Natural killer cell (primary cell): Measurements from ENCODE around the gene PDE11A. TPM values are rescaled to one million over a fixed set of nuclear protein-coding genes. Genes with fewer than 3 reads are reported as not detected.

ENCODE experiments used
- ATAC-seq, 3 donors: fragments of 150-1000 bp in 2 of 3; fragments of 200-7000 bp in 1 of 3; cut with Tn5 transposase; 1 replicate in 1 of 3; 2 replicates in 2 of 3; pipeline ENCODE4 v1.10.0; 2021; ENCODE audit warnings: mild to moderate bottlenecking in 2 of 3, moderate library complexity in 2 of 3
- DNase-seq, 2 donors: peaks; one replicate each; pipeline versions ENCODE4 v3.0.0 to v3.0.0-alpha.2; 2013 to 2021; ENCODE audit warnings: mixed read lengths in 1 of 2
- H3K27ac ChIP-seq: one replicate; pipeline ENCODE4 v1.5.1; 2013; ENCODE audit warnings: mild to moderate bottlenecking, low read length
- H3K27me3 ChIP-seq: one replicate; pipeline ENCODE4 v1.6.1; 2013; ENCODE audit warnings: low read length; ENCODE audit not compliant: control insufficient read depth, insufficient read depth
- H3K36me3 ChIP-seq: one replicate; pipeline ENCODE4 v1.6.1; 2013; ENCODE audit warnings: low read length; ENCODE audit not compliant: control insufficient read depth, insufficient read depth
- H3K4me1 ChIP-seq: one replicate; pipeline ENCODE4 v1.6.1; 2013; ENCODE audit warnings: low read length; ENCODE audit not compliant: control insufficient read depth, insufficient read depth
- H3K4me3 ChIP-seq: one replicate; pipeline ENCODE4 v1.5.1; 2013; ENCODE audit warnings: low read length
- H3K9me3 ChIP-seq: one replicate; pipeline ENCODE4 v1.6.1; 2013; ENCODE audit warnings: low read length; ENCODE audit not compliant: control insufficient read depth, insufficient read depth
- H3K27ac Mint-ChIP-seq, 2 donors: one replicate each; pipeline ENCODE4 v1.8.0; 2022; ENCODE audit warnings: mild to moderate bottlenecking in 2 of 2, mixed read lengths in 2 of 2, moderate library complexity in 1 of 2
- H3K27me3 Mint-ChIP-seq, 2 donors: one replicate each; pipeline ENCODE4 v1.8.0; 2022; ENCODE audit warnings: low read depth in 2 of 2, mixed read lengths in 2 of 2
- H3K36me3 Mint-ChIP-seq: one replicate; pipeline ENCODE4 v1.8.0; 2022; ENCODE audit warnings: mixed read lengths
- H3K4me1 Mint-ChIP-seq, 2 donors: one replicate each; pipeline ENCODE4 v1.8.0; 2022; ENCODE audit warnings: mixed read lengths in 2 of 2
- H3K4me3 Mint-ChIP-seq: one replicate; pipeline ENCODE4 v1.8.0; 2022; ENCODE audit warnings: mild to moderate bottlenecking, moderate library complexity, mixed read lengths
- H3K9me3 Mint-ChIP-seq, 2 donors: one replicate each; pipeline ENCODE4 v1.8.0; 2022; ENCODE audit warnings: mixed read lengths in 2 of 2
- WGBS: methylation state at CpG from one replicate; pipeline ENCODE4 v1.1.7; 2013; ENCODE audit warnings: missing lambda C conversion rate; ENCODE audit not compliant: insufficient coverage; 5-methylcytosine and 5-hydroxymethylcytosine counted together
- intact Hi-C: fragments of 100-400 bp; cut with micrococcal nuclease; formaldehyde crosslinking; loops from one replicate; pipeline ENCODE4 v1.14.2; 2022
- total RNA-seq, 4 donors: library from RNA; stranded (reverse); fragments of 120-200 nt in 1 of 4; gene quantifications; one replicate each; pipeline versions ENCODE4 v1.2.3 to v1.2.4, GENCODE V29; 2013 to 2022
- TF ChIP-seq, protein P1 (sequence below): fragments of 200-600 bp; IDR thresholded peaks from one replicate; pipeline ENCODE4 v1.8.0; 2022; ENCODE audit warnings: antibody characterized with exemption

The PDE11A gene
- total RNA-seq, 3 donors from 2014 or later (not counting 1 experiment from before 2014, with no cell fraction given): not detected

DNA sequence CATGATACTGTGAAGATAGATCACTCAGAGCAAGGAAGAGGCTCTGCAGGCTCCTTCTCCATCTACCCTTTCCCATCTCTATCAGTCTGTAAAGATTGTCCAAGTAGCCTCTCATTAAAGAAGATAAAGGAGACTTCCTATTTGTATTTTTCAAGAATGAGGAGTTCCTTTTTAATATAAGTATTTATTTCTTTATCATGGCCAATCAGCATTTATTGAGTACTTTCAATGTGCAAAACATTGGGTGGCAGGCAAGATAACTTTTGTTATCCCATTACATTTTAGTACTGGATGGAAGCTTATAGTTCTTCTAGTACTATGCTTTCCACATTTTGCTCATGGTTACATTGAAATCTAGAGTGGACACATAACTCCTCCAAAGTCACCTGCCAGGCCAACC is 3.6 kb upstream of the PDE11A start:
- Mint-ChIP-seq H3K4me3 (no peak overlapping the region), H3K9me3 (no peaks in the 10 kb centered on the region), H3K36me3 (no peaks in the 10 kb centered on the region), H3K27ac (no peak overlapping the region), H3K27me3 (peaks cover 35 to 42% of the 10 kb centered on the region in 2 donors), H3K4me1 (peaks cover 5 to 6% of the 10 kb centered on the region in 2 donors)
- peaks cover 9% of the 10 kb centered on the region for H3K4me1 ChIP-seq
- no peaks in the 10 kb centered on the region for H3K36me3 ChIP-seq
- DNase-seq (no peak), ATAC-seq (no peak)
- H3K27me3 ChIP-seq: peaks cover 9% of the 10 kb centered on the region
- no peak overlapping the region for H3K27ac ChIP-seq
- TF ChIP-seq, protein P1, sequence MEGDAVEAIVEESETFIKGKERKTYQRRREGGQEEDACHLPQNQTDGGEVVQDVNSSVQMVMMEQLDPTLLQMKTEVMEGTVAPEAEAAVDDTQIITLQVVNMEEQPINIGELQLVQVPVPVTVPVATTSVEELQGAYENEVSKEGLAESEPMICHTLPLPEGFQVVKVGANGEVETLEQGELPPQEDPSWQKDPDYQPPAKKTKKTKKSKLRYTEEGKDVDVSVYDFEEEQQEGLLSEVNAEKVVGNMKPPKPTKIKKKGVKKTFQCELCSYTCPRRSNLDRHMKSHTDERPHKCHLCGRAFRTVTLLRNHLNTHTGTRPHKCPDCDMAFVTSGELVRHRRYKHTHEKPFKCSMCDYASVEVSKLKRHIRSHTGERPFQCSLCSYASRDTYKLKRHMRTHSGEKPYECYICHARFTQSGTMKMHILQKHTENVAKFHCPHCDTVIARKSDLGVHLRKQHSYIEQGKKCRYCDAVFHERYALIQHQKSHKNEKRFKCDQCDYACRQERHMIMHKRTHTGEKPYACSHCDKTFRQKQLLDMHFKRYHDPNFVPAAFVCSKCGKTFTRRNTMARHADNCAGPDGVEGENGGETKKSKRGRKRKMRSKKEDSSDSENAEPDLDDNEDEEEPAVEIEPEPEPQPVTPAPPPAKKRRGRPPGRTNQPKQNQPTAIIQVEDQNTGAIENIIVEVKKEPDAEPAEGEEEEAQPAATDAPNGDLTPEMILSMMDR: no peak
- H3K9me3 ChIP-seq: no peaks in the 10 kb centered on the region
- H3K4me3 ChIP-seq: no peak overlapping the region
- intact Hi-C loops: no loop called here

DNA sequence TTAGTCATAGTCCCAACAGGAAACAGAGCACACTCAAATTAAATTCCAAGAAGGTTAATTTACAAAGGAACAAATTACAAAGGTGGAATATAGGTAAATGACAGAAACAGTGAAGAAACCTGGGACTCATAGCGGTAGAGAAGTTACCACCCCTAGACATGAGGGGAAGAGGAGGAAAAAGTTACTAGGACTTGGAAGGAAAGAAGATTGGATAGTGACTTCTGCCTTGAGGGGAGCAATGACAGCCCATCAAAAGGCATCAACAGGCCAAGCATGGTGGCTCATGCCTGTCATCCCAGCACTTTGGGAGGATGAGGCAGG is 2.4 kb upstream of the PDE11A start:
- Mint-ChIP-seq H3K36me3 (no peaks in the 10 kb centered on the region), H3K27me3 (peaks cover 38 to 47% of the 10 kb centered on the region in 2 donors), H3K4me1 (peaks cover 5 to 6% of the 10 kb centered on the region in 2 donors), H3K4me3 (no peak overlapping the region), H3K27ac (no peak overlapping the region), H3K9me3 (no peaks in the 10 kb centered on the region)
- intact Hi-C loops: no loop called here
- Histone ChIP-seq H3K27ac (no peak overlapping the region), H3K9me3 (no peaks in the 10 kb centered on the region), H3K36me3 (no peaks in the 10 kb centered on the region), H3K4me3 (no peak overlapping the region), H3K4me1 (peaks cover 9% of the 10 kb centered on the region), H3K27me3 (peaks cover 12% of the 10 kb centered on the region)
- 92% methylated on average over 1 of the region's 1 CpG for WGBS
- TF ChIP-seq, protein P1: no peak
- DNase-seq (no peak), ATAC-seq (no peak)

DNA sequence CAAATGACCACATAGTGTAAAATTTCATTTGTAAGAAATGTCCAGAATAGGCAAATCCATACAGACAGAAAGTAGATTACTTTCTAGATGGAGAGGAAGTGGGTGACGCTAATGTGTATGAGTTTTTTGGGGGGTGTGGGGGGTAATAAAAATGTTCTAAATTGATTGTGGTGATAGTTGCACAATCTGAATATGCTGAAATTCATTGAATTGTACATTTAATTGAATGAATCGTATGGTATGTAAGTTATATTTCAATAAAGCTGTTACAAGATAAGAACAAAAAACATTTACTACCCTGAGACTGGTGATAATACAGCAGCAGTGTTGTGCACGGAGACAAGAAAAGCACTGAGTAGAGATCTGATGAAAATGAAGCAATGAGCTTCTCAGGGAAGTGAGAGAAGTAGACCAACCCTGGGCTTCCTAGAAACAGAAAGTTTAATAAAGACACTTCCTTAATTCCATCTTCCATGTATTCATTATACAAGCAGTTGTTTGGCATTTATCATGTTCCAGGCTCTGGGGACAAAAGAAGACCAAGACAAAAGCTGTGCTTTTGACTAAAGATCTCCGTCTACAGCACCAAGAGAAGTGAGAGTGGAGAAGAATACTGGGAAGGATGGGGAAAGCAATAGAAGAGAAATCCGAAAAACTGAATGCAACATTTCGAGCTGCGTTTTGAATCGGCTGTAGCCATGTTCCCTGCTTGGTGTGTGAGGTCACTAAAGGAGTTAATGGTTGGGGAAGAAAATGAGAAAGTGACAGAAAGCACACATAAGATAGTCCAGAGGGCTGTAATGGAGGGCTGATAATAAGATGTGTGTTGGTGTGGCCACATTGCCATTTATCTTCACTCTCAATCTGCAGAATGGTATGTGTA is 1.8 kb upstream of the PDE11A start:
- no peaks in the 10 kb centered on the region for H3K9me3 ChIP-seq
- Mint-ChIP-seq H3K9me3 (no peaks in the 10 kb centered on the region), H3K36me3 (no peaks in the 10 kb centered on the region), H3K4me1 (peaks cover 5 to 6% of the 10 kb centered on the region in 2 donors), H3K4me3 (no peak overlapping the region), H3K27me3 (peaks cover 38 to 47% of the 10 kb centered on the region in 2 donors), H3K27ac (no peak overlapping the region)
- ATAC-seq (no peak), DNase-seq (no peak)
- no peak overlapping the region for H3K27ac ChIP-seq
- TF ChIP-seq, protein P1: no peak
- peaks cover 14% of the 10 kb centered on the region for H3K27me3 ChIP-seq
- WGBS: 93% methylated on average over 6 of the region's 8 CpGs
- H3K4me3 ChIP-seq: no peak overlapping the region
- no peaks in the 10 kb centered on the region for H3K36me3 ChIP-seq
- H3K4me1 ChIP-seq: peaks cover 9% of the 10 kb centered on the region
- intact Hi-C loops: no loop called here

DNA sequence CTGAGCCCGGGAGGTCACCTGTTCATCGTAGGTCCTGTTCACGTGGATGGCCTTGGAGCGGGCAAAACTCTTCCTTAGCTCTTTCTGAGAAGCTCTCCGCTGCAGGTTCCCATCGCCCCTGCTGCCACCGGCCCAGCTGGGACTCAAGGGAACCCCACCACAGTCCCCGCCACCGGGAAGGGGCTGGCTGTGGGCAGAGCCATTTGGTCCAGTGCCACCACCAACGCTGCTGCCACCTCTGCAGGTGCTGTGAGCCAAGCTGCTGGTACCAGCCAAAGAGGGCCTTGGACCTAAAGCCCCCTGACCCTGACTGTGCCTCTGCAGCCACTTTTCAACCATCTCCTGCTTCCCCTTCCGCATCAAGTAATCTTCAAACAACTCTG is 586 bp downstream of the PDE11A start:
- H3K9me3 Mint-ChIP-seq: no peaks in the 10 kb centered on the region
- Histone ChIP-seq H3K4me1 (peaks cover 9% of the 10 kb centered on the region), H3K36me3 (no peaks in the 10 kb centered on the region), H3K4me3 (no peak overlapping the region), H3K27ac (no peak overlapping the region), H3K27me3 (peaks cover 15% of the 10 kb centered on the region), H3K9me3 (no peaks in the 10 kb centered on the region)
- DNase-seq (no peak), ATAC-seq (no peak)
- H3K36me3 Mint-ChIP-seq: no peaks in the 10 kb centered on the region
- 87% methylated on average over 11 of the region's 11 CpGs for WGBS
- H3K27me3 Mint-ChIP-seq: peaks cover 30 to 42% of the 10 kb centered on the region in 2 donors
- H3K4me3 Mint-ChIP-seq: no peak overlapping the region
- no peak overlapping the region for H3K27ac Mint-ChIP-seq
- intact Hi-C loops: no loop called here
- TF ChIP-seq, protein P1: no peak
- H3K4me1 Mint-ChIP-seq: peaks cover 5 to 6% of the 10 kb centered on the region in 2 donors
